HG02759 (cell line): ENCODE results near the gene TBC1D22A.

Source experiments
- ATAC-seq: cut with Tn5 transposase; IDR thresholded peaks from one replicate; pipeline ENCODE4 v1.9.1; 2021; ENCODE audit warnings: mild to moderate bottlenecking, moderate library complexity; ENCODE audit not compliant: unreplicated experiment

The TBC1D22A gene

DNA sequence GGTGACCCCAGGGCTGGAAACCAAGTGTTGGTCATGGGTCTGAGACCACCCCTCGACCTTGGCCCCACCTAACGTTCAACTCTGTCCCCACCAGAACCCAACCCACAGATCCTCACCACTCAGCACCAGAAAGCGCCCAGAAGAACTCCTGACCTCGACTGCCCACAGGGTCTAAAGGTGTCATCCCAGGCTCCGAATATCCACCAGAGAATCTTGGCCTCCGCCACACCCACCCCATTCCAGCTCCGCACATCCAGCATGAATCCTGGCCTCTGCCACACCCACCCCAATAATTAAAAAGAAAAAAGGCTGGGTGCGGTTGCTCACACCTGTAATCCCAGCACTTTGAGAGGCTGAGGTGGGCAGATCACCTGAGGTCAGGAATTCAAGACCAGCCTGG lies 25.7 kb upstream of the TBC1D22A start:
- no peak for ATAC-seq

DNA sequence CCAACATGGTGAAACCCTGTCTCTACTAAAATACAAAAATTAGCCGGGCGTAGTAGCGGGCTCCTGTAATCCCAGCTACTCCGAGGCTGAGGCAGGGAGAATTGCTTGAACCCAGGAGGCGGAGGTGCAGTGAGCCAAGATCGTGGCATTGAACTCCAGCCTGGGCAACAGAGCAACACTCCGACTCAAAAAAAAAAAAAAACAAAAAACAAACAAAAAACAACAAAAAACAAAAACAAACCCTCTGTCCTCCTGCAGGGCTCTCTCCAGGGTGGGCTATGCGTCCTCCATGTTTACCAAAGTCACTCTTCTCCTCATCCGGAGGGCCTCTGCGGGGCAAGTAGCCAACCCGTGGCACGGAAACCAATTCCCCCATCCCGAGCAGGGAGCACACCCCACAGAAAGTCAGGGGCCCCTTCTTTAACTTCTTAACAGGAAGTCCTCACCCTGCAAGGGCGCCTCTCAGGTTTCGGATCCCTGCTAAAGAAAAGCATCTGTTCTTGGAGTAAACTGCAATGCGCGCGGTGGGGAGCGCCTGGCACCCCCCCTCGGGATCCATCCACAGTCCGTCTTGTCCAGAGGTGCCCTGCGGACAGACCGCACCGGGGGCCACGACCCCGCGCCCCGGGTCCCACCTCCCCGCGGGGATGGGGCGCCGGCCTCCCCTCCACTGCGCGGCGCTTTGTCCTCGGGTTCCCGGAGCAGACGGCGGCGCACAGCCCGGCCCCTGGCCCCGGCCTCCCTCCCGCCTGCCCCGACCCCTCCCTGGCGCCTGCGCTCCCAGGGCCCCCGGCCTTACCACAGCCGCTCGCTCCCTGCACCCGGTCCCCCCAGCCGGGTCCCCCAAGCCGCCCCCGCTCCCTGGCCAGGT lies 25.1 kb upstream of the TBC1D22A start:
- ATAC-seq, result peak; percentile 49

DNA sequence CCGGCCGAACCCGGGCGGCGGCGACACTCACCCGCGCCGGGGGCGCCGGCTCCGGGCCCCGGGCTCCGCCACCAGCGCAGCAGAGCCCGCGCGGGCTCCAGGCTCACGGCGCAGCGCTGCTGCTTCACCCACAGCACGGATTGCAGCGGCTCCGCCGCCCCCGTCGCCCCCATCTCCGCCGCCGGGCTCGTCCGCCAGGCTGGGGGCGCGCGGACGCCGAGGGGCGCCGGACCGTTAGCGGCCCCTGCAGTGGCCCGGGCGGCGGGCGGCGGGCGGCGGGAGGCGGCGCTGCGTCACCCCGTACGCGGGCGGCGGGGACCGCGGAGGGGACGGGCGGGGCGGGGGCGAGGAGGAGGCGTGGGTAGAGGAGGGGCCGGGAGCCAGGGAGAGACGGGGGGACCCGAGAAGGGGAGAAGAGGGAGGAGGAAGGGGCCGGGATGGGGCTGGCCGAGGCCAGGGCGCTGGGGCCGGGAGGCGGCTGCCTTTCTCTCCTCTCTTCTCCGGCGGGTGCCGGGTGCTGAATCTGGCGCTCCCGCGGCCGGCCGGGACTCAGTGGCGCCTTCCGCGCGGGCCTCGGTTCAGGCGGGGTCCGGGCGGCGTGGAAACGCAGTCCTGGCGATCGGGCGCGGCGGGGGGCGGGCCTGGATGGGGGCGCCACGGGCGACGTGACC lies 24.3 kb upstream of the TBC1D22A start, which contains the start of gene CERK:
CERK (minus strand) TSS at position 277 of the 671 bp plus-strand sequence; CDS start at position 173, 104 bp downstream.
- peak; percentile 49 for ATAC-seq

DNA sequence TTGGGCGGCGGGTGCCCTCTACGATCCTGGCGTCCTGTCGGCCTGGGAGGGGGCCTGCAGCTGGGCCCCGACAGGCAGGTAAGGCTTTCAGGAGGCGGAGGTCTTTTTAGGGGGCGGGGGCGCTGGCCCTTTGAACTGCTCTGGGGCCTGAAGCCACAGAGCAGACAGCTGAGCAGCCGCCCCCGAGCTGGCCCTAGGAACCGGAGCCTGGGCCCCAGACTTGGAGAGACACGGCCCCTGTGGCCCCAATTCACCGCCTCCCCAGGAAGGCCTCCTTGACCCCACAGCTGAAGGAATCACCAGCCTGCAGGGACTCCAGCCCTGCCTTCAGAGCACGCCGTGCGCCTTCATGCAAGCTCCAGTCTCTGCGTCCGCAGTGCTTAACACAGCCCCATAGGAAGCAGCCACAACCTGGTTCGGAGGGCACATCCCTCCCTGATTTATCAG lies 23.8 kb upstream of the TBC1D22A start:
- no peak for ATAC-seq

DNA sequence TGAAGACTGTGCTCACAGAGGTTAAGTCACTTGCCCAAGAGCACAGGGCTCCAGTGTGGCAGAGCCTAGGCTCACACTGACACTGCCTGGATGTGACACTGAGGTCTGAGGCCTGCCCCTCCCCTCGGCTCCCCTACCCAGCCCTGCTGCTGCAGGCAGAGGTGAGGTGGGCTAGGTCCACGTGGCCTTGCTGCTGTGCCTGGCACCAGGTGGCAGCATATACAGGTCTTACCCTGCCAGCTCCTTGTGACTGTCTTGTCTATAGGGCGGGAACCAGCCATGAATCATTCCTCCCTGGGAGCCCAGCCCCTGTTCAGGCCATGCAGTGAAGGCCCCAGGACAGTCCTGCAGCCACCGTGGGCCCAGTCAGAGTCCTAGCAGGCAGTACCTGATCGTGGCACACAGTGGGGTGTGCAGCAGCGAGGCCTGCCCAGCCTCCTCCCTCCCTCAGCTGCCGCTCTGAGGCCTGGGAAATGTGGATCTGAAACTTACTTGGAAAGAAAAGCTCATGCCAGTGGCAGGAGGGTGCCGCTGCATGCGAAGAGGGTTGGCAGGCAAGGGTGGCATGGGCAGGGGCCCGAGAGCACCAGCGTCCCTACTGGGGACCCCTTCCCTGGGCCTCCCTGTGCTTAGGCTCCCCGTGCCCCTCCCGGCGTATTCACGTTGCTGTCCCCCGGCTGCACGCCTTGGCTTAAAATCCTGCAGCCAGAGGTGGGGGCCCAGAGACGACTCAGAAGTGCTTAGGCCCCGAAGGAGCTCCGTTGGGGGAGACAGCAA lies 23.2 kb upstream of the TBC1D22A start:
- ATAC-seq, result no peak

DNA sequence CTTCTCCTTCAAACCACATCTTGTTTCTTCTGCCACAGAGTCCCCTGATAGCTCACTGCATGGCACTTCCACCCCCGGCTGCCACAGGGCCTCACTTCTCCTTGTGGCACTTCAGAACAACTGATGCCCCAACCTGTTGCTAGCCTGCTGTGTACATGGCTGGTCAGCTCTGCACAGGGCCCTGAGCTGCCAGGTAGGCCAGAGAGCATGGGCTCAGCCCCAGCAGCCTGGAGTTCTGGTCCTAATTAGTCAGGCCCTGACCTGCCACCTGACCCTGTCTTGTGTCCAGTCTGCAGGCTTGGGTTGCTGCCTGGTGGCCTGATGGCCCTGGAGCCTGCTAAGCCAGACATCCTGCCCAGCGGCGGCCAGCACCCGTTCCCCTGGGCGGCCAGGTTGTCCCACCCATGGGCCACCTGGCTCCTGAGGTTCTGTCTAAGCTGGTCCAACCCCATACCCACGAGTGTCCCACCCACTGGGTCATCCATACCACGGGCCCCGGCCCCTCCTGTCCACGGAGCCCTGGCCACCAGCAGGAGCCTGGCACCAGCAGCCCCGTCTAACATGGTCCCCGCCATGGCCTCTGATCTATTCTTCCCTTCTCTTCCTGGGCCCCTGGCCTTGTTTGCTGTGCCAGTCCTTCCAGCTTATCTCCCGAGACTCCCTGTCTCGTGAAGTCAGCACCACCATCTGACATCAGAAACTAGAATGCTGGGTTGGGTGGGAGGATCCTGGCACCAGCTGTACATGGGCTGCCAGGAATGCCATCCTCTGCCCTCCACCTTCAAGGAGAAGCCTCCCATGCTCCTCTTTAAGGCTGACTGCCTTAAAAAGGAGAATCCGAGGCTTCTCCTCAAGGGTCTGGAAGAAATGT lies 21.3 kb upstream of the TBC1D22A start:
- ATAC-seq, result no peak

DNA sequence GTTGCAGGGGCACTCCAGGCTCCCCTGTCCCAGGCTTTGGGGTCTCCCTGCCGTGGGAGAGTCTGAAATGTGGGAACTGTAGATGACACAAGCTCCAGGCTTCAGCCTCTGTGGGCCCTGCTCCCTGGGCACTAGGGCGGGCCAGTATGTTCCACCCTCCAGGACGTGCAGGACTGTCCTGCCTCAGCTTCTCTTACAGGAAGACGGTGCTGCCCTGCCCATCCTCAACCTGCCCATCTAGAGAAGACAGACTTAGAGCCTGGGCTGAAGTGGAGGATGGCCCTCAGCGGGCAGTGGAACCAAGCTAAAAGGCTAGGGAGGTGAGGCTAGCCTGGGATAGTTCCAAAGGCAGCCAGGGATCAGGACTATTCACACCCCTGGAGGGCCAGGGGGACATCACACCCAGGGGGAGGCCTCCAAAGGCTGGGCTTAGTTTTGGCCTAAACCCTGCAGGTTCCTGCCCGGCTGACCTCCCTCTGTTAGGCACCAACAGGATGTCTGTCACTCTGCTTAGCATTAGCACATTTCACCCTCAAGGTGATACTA lies 20.4 kb upstream of the TBC1D22A start:
- no peak for ATAC-seq

DNA sequence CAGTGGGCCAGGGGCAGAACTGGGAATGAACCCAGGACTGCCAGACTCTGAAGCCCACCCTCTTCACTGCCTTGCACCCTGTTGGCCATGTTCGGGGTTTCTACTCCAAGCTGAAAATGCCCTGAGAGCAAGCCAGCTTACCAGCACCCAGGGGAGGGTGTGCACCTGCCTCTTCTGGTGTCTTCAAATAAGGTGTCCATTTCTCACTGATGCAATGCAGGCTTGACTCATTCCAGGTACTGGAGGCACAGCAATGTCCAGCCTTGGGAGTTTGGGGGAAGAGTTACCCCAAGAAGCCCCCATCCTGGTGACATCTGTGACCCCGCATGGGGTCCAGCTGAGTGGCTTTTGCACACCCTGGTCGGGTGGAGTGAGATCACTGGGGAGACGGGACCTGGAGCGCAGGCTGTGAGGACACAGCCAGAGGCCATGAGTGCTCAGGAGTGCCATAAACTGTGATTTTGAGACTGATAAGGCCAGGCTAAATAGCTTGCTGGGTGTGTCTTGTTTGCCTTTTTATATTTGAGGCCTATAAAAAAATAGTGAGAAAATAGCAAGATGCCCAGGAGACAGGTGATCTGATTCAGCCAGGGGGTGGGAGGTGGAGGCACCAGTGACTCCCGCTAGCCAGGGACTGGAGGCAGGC lies 19.8 kb upstream of the TBC1D22A start:
- no peak for ATAC-seq

DNA sequence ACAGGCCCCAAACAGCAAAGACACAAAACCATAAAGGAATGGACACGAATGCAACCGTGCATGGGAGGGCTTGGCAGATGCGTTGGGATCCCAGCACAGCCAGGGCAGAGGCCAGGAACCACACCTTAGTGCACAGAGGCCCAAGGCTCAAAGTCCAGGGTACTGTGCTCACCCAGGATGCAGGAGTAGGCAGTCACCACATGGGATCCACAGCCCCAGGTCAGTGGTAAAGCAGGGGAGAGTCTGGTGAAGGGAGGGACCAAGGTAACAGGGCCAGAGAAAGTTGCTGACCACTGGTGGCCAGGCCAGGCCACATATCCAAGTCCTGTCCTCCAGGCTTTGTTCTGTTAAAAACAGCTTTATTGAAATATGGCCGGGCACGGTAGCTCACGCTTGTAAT lies 17.9 kb upstream of the TBC1D22A start:
- no peak for ATAC-seq

DNA sequence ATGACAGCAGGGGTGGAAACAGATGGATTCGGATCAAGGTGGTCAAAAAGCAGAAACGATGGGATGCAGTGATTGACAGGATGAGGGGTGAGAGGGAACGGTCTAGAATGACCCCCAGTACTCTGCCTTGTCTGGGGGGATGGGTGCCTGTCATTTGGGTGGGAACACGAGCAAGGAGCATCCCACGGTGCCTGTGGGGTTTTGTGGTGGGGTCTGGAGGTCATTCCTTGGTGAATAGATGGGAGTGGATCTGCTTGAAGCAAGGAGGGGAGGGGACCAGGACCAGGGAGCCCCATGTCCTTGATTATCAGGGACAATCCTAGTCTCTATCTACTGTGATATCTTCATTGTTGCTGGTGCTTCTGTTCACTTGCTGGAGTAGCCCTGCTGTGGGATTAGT lies 16.3 kb upstream of the TBC1D22A start:
- no peak for ATAC-seq

DNA sequence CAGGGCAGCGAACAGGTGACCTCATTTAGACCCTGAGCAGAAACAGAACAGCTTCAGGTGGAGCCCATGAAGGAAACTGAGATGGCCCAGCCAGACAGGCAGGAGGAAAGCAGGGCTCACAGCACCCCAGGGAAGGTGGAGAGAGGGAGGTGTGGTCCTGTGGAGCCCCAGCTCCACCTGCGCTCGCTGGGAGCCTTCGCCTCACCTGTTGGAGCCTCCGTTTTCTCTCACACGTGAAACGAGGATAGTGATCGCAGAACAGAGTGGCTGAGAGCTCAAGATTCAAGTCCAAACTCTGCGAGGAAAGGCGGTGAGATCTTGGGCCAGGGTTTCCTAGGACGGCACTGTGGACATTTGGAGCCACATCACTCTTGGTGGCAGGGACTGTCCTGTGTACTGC lies 15.8 kb upstream of the TBC1D22A start:
- no peak for ATAC-seq

DNA sequence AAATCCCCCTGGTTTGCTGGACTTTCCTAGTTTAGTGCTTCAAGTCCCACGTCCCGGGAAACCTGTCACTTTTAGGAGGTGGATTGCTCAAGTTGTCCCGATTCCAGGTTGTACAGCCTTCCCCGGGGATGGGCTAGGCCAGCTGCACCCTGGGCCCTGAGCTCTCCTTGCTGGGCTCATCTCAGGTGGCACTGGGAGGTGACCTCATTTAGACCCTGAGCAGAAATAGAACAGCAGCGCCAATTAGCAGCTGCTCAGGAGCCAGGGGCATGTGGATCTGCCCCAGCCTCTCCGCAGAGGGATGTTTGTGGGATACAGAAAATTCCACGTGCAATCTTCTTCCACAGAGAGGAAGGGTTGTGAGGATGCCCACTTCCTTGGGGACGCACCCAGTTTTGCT lies 14.8 kb upstream of the TBC1D22A start:
- no peak for ATAC-seq

DNA sequence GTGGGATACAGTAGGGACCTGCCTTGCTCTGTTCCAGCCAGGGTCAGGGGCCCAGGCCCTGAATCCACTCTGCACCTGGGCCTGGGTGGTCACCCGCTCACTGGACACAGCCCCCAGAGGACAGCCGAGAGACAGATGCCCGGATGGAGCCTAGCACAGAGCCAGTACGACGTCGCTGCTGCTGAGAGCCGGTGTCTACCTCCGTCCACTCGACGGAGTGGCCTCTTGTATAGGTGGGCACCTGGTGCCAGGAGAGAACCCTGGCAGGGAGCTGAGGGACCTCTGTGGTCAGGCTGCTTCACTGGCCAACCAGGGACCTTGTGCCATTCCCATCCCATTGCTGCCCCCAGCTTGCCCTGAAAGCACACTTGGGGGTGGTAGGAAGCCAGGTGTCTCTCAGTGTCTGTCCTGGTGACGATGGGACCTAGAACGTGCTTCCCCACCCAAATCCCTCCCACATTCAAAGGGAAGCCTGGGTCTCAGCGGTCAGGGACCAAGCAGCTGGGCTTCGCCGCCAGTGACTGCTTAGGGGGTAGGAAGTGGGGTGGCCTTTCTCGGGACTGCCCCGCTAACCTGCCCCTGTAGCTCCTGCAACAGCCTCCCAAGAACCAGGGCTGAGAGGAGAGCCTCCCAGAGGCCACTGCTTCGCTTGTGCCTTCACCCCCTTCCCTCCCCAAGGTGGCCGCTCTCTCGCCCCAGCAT lies 14.1 kb upstream of the TBC1D22A start:
- ATAC-seq, result no peak

DNA sequence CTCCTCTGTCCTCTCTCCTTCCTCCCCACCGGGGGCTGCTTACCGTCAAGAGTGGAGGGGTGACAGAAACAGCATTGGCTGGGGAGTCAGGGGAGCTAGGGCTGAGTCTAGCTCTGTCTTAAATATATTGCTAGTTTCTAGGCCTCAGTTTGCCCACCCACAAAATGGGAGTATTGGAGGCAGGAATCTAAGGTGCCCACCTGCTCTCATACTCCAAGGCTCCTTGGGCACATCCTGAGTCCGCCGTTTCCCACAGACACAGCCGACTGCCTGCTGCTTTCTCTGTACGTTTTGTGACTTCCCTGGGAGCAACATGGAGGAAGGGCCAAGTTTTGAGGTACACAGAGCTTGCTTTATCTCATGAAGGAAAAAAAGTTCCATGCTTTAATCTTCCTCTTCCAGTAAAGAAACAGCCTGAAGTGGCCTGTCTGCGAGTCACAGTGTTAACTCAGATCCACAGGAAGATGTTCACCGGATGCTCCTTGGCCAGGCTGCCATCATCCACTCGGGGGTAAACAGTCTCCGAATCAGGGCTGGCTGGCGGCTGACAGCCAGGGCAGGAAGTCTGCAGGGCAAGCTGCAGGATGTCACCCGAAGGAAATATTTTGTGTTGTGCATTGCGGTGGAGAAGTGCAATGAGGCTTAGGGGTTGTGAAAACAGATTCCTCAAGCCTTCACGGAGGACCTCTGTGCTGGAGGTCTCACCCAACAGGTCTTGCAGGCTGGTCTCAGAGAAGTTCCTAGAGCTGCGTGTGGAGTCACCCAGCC lies 13.4 kb upstream of the TBC1D22A start:
- ATAC-seq, result no peak

DNA sequence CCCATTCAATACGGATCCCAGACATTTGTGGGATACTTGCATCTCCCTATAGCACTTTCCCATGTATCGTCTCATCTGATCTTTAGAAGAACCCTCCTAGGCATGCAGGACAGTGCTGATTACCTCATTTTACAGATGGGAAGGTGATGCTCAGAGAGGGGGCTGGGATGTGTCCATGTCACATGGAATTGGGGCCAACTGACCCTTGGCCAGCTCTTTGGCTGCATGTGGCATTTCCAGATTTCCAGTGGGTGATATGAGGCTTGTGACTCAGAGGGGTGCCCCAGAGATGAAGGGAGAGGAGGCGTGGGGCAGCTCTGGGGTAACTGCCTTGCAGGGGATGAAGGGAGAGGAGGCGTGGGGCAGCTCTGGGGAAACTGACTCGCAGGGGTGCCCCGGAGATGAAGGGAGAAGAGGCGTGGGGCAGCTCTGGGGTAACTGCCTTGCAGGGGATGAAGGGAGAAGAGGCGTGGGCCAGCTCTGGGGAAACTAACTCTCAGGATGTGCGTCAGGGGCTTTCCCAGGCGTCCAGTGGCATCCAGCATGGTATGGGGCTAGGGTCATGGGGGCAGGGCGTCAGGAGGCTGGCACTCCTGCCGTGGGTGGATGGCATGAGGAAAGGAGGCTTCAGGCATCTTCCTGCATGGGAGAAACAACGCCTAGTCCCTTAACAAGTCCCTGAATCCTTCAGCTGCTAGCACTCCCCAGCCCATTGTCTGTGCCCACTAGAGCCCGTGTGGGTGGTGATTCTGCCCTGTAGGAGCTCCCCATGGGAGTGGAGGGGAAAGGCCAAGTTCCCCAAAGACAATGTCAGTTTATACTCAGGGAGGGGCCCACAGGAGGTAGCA lies 12.5 kb upstream of the TBC1D22A start:
- ATAC-seq, result no peak

DNA sequence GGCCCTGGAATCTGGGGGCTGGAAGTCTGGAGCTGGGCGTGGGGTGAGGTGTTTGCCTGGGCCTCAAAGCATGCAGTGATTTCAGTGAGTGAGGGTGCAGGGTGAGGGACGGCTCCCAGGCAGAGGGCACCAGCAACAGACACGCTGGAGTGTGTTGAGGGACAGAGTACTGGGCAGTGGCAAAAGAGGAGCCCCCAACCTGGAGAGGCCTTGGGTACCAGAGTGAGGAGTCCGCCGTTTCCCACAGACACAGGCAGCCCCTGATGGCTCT lies 12.0 kb upstream of the TBC1D22A start:
- no peak for ATAC-seq

DNA sequence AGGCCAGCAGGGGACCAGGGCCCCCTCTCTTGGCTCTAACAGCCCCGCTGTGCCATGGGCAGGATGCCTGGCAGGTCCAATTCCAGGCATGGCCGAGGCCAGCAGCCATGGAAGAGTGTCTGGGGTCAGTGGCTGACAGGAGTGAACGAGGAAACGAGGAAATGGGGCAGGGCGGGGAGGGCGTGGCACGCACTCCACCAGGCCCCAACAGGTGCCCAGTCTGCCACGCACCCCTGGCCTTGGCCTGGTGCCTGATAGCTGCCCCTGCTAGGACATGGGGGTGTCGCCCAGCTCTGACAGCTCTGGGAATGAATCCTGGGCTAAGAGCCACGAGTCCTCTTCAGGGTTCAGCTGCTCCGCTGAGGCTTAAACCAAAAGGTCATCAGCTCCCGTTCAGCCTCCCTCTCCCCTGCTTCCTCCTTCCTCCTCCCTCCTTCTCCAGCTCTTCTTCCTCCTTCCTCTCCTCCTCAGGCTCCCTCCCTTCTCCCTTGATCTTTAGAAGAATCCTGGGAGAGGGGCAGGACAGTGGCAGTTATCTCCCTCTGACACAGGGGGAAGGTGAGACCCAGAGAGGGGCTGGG lies 11.5 kb upstream of the TBC1D22A start:
- ATAC-seq, result no peak
